HG03280 (cell line): ENCODE results near the gene WBP2NL.
"Not testable (repeated sequence)": the region's sequence is repeated elsewhere in the genome, so short reads cannot be mapped to it uniquely, and the experiment has no call there.

Experiments used
- ATAC-seq: cut with Tn5 transposase; IDR thresholded peaks from one replicate; pipeline ENCODE4 v1.9.1; 2021; ENCODE audit warnings: mild to moderate bottlenecking, moderate library complexity; ENCODE audit not compliant: unreplicated experiment

Gene WBP2NL

GRCh38 chr22:41998361-41999261 lies at the start of gene WBP2NL:
TSS of gene WBP2NL (plus strand) at chr22:41998788. CDS start at chr22:41998819, 31 bp downstream.
- no peak for ATAC-seq

GRCh38 chr22:41948928-41949296 lies 49.7 kb upstream of the WBP2NL start:
- not testable (repeated sequence) for ATAC-seq

- no peak for ATAC-seq
Measured at GRCh38 chr22:41949297-41949965, 49.2 kb upstream of the WBP2NL start.

- ATAC-seq, result no peak
Measured at GRCh38 chr22:41951898-41952474, 46.6 kb upstream of the WBP2NL start, which contains the start of gene SMIM45. TSS of gene SMIM45 (plus strand) at chr22:41952150.

GRCh38 chr22:41952713-41953112 lies 45.9 kb upstream of the WBP2NL start:
- ATAC-seq, result no peak

GRCh38 chr22:41957941-41958556 lies 40.5 kb upstream of the WBP2NL start:
- ATAC-seq, result no peak

GRCh38 chr22:41963453-41964111 lies 35.0 kb upstream of the WBP2NL start:
- no peak for ATAC-seq

GRCh38 chr22:41964112-41964491 lies 34.5 kb upstream of the WBP2NL start:
- no peak for ATAC-seq

GRCh38 chr22:41966225-41966606 lies 32.4 kb upstream of the WBP2NL start:
- ATAC-seq, result no peak

GRCh38 chr22:41966607-41967240 lies 31.9 kb upstream of the WBP2NL start:
- ATAC-seq, result no peak

GRCh38 chr22:41968601-41969000 lies 30.0 kb upstream of the WBP2NL start:
- no peak for ATAC-seq

GRCh38 chr22:41969110-41969646 lies 29.4 kb upstream of the WBP2NL start, which contains the start of gene SEPTIN3:
TSS of gene SEPTIN3 (plus strand) at chr22:41969443. CDS start at chr22:41971493, 2,050 bp downstream.
- no peak for ATAC-seq

GRCh38 chr22:41970601-41971000 lies 28.0 kb upstream of the WBP2NL start:
- ATAC-seq, result no peak

GRCh38 chr22:41971431-41971830 lies 27.2 kb upstream of the WBP2NL start:
- no peak for ATAC-seq

- no peak for ATAC-seq
Measured at GRCh38 chr22:41974691-41975290, 23.8 kb upstream of the WBP2NL start.

GRCh38 chr22:41975299-41976069 lies 23.1 kb upstream of the WBP2NL start:
- no peak for ATAC-seq

- peak; percentile 50 for ATAC-seq
Measured at GRCh38 chr22:41976070-41976901, 22.3 kb upstream of the WBP2NL start.
